SK-N-SH treated with all-trans-retinoic acid at 6 μM for 48 hours (cell line): ENCODE data around the gene TRAPPC2L.

ENCODE experiments used
- BACH2 ChIP-seq: fragments of 250-450 bp; sonication (Bioruptor Pico); IDR thresholded peaks from 2 replicates; pipeline ENCODE4 v1.9.0; 2021; ENCODE audit warnings: mild to moderate bottlenecking, borderline replicate concordance
- CREB5 ChIP-seq: fragments of 250-450 bp; sonication (Bioruptor Pico); IDR thresholded peaks from 2 replicates; pipeline ENCODE4 v1.5.1; 2020; ENCODE audit warnings: low read depth, mild to moderate bottlenecking, moderate library complexity
- GLIS3 ChIP-seq: fragments of 250-450 bp; sonication (Bioruptor Pico); IDR thresholded peaks from 2 replicates; pipeline ENCODE4 v1.5.0; 2020; ENCODE audit warnings: mild to moderate bottlenecking, moderate library complexity
- OSR1 ChIP-seq: fragments of 250-450 bp; sonication (Bioruptor Pico); IDR thresholded peaks from 2 replicates; pipeline ENCODE4 v1.8.0; 2022; ENCODE audit warnings: moderate library complexity, mild to moderate bottlenecking, inconsistent platforms
- RARB ChIP-seq: fragments of 250-450 bp; sonication (Bioruptor Pico); IDR thresholded peaks from 2 replicates; pipeline ENCODE4 v1.8.0; 2021; ENCODE audit warnings: mild to moderate bottlenecking, moderate library complexity

- no peak for TF ChIP-seq BACH2 (CRISPR knock-in tag)
- no peak for TF ChIP-seq GLIS3 (CRISPR knock-in tag)
- no peak for TF ChIP-seq RARB (CRISPR knock-in tag)
- no peak for TF ChIP-seq OSR1
- no peak for TF ChIP-seq CREB5
These were observed 24.9 kb downstream of the TRAPPC2L start for GRCh38 chr16:88881675-88882357.
